HG02840 (cell line): Measurements from ENCODE around the gene LRRN2.
"Not testable (repeated sequence)": the region's sequence is repeated elsewhere in the genome, so short reads cannot be mapped to it uniquely, and the experiment has no call there.

Source experiments
- ATAC-seq: cut with Tn5 transposase; IDR thresholded peaks from one replicate; pipeline ENCODE4 v1.9.1; 2021; ENCODE audit warnings: mild to moderate bottlenecking, moderate library complexity, moderate number of reproducible peaks; ENCODE audit not compliant: unreplicated experiment, low FRiP score

LRRN2 gene

GRCh38 chr1:204685236-204686006 is at the start of gene LRRN2:
Gene LRRN2, minus strand, starts transcription at chr1:204685738. Its CDS starts 65,746 bp downstream, at chr1:204619992.
- no peak for ATAC-seq

- ATAC-seq, result no peak
These were observed 49.5 kb upstream of the LRRN2 start for GRCh38 chr1:204735042-204735441.

- no peak for ATAC-seq
These were observed 48.5 kb upstream of the LRRN2 start for GRCh38 chr1:204733869-204734596.

GRCh38 chr1:204733289-204733688 is 47.8 kb upstream of the LRRN2 start:
- ATAC-seq, result no peak

GRCh38 chr1:204731985-204732575 is 46.5 kb upstream of the LRRN2 start:
- no peak for ATAC-seq

GRCh38 chr1:204731509-204731908 is 46.0 kb upstream of the LRRN2 start:
- ATAC-seq, result no peak

- no peak for ATAC-seq
These were observed 45.4 kb upstream of the LRRN2 start for GRCh38 chr1:204730826-204731459.

GRCh38 chr1:204729516-204729915 is 44.0 kb upstream of the LRRN2 start:
- no peak for ATAC-seq

- ATAC-seq, result no peak
These were observed 42.9 kb upstream of the LRRN2 start for GRCh38 chr1:204728456-204728855.

GRCh38 chr1:204728045-204728444 is 42.5 kb upstream of the LRRN2 start:
- ATAC-seq, result no peak

GRCh38 chr1:204727438-204727837 is 41.9 kb upstream of the LRRN2 start:
- ATAC-seq, result not testable (repeated sequence)

GRCh38 chr1:204726478-204726877 is 40.9 kb upstream of the LRRN2 start:
- ATAC-seq, result no peak

GRCh38 chr1:204725821-204726448 is 40.4 kb upstream of the LRRN2 start:
- no peak for ATAC-seq

- no peak for ATAC-seq
These were observed 37.7 kb upstream of the LRRN2 start for GRCh38 chr1:204723131-204723787.

GRCh38 chr1:204721373-204722055 is 36.0 kb upstream of the LRRN2 start:
- ATAC-seq, result no peak

GRCh38 chr1:204716660-204717059 is 31.1 kb upstream of the LRRN2 start:
- no peak for ATAC-seq

GRCh38 chr1:204714861-204715511 is 29.4 kb upstream of the LRRN2 start:
- ATAC-seq, result no peak

GRCh38 chr1:204714194-204714860 is 28.8 kb upstream of the LRRN2 start:
- no peak for ATAC-seq
